A549 (cell line): ENCODE results near the gene ADGRD1.

Source experiments
- CHD2 ChIP-seq: fragments of 150-350 bp; IDR thresholded peaks from 2 replicates; pipeline ENCODE4 v1.6.1; 2014; ENCODE audit warnings: low read length; ENCODE audit not compliant: partially characterized antibody
- POLR2A ChIP-seq: IDR thresholded peaks from 2 replicates; pipeline ENCODE4 v1.6.1; 2012; ENCODE audit warnings: mild to moderate bottlenecking, low read length
- POLR2AphosphoS2 ChIP-seq: conservative IDR thresholded peaks from 2 replicates; pipeline ENCODE4 v1.6.1; 2012; ENCODE audit warnings: low read length, improper control_type of control experiment, inconsistent platforms
- RAD21 ChIP-seq, 2 experiments: fragments of >200 bp in 1 of 2; sonication (Bioruptor Twin) in 1 of 2; formaldehyde crosslinking in 1 of 2; IDR thresholded peaks in 1 of 2; conservative IDR thresholded peaks in 1 of 2; 2 replicates in 1 of 2; 3 replicates in 1 of 2; pipeline ENCODE4 v1.6.1; 2012 to 2018; ENCODE audit warnings: inconsistent platforms in 1 of 2
- RCOR1 ChIP-seq: fragments of 150-350 bp; IDR thresholded peaks from 2 replicates; pipeline ENCODE4 v1.6.1; 2014; ENCODE audit warnings: antibody characterized with exemption, low read length, low read depth
- ZNF302 ChIP-seq: fragments of 250-450 bp; sonication (Bioruptor Pico); IDR thresholded peaks from 2 replicates; pipeline ENCODE4 v1.9.0; 2021; ENCODE audit warnings: inconsistent platforms, mild to moderate bottlenecking, moderate library complexity
- TF ChIP-seq, protein P1 (sequence below): fragments of >200 bp; sonication (Bioruptor Twin); formaldehyde crosslinking; IDR thresholded peaks from 3 replicates; pipeline ENCODE4 v1.5.1; 2016
- TF ChIP-seq, protein P2 (sequence below): fragments of 250-450 bp; sonication (Bioruptor Pico); IDR thresholded peaks from 2 replicates; pipeline ENCODE4 v1.5.0; 2021; ENCODE audit warnings: mild to moderate bottlenecking, moderate library complexity, borderline replicate concordance

DNA sequence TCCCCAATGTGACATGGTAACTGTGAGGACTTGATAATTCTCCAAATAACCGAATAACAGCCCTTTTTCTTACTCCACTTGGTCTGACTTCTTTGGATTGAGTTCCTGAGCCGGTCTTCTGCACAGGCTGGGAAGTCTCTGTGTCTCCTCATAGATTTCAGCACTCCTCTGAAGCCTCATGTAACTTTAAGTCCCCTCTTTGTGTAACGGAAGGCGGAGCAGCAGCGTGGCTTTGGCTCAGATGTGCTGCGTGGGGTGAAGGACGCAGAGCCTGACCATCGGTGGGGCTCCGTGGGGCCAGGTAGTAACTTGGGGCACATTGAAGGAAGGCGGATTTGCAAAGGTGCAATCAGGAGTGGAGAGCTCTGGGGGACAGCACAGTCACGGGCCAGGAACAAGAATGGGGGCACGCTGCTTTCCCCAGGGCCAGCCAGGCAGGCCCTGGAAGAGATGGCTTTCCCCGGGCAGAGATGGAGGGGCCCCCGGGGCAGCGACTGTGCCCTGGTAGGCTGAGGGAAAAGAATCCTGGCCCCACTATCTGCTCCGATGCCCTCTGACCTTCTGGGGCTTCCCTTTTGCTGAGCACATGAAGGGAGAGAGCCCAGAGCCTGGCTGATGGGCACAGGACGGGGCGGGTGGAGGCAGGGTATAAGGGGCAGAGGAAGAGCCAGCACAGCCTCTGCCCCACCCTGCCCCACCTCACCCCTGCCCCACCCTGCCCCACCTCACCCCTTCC lies 56.9 kb downstream of the ADGRD1 start:
- TF ChIP-seq POLR2A (no peak), RAD21 (conservative IDR thresholded peaks at IDR 0.05 in 1 of 2, IDR thresholded peaks at IDR 0.05 in 1 of 2) (no peak), POLR2AphosphoS2 (no peak), RCOR1 (no peak), ZNF302 (CRISPR knock-in tag) (no peak), CHD2 (no peak)
- TF ChIP-seq, protein P1, sequence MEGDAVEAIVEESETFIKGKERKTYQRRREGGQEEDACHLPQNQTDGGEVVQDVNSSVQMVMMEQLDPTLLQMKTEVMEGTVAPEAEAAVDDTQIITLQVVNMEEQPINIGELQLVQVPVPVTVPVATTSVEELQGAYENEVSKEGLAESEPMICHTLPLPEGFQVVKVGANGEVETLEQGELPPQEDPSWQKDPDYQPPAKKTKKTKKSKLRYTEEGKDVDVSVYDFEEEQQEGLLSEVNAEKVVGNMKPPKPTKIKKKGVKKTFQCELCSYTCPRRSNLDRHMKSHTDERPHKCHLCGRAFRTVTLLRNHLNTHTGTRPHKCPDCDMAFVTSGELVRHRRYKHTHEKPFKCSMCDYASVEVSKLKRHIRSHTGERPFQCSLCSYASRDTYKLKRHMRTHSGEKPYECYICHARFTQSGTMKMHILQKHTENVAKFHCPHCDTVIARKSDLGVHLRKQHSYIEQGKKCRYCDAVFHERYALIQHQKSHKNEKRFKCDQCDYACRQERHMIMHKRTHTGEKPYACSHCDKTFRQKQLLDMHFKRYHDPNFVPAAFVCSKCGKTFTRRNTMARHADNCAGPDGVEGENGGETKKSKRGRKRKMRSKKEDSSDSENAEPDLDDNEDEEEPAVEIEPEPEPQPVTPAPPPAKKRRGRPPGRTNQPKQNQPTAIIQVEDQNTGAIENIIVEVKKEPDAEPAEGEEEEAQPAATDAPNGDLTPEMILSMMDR = no peak
- TF ChIP-seq, protein P2, sequence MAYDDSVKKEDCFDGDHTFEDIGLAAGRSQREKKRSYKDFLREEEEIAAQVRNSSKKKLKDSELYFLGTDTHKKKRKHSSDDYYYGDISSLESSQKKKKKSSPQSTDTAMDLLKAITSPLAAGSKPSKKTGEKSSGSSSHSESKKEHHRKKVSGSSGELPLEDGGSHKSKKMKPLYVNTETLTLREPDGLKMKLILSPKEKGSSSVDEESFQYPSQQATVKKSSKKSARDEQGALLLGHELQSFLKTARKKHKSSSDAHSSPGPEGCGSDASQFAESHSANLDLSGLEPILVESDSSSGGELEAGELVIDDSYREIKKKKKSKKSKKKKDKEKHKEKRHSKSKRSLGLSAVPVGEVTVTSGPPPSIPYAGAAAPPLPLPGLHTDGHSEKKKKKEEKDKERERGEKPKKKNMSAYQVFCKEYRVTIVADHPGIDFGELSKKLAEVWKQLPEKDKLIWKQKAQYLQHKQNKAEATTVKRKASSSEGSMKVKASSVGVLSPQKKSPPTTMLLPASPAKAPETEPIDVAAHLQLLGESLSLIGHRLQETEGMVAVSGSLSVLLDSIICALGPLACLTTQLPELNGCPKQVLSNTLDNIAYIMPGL = no peak
